Osteocyte (in vitro differentiated cells): ENCODE results near the gene ENO1. TPM values are rescaled to one million over a fixed set of nuclear protein-coding genes. Genes with fewer than 3 reads are reported as not detected.

Experiments
- DNase-seq: peaks from one replicate; pipeline ENCODE4 v3.0.0; 2021; ENCODE audit warnings: mixed read lengths; ENCODE audit not compliant: unreplicated experiment; ENCODE audit errors: extremely low spot score
- H3K27ac Mint-ChIP-seq: one replicate; pipeline ENCODE4 v1.8.0; 2021; ENCODE audit warnings: mild to moderate bottlenecking, mixed read lengths; ENCODE audit not compliant: unreplicated experiment
- H3K27me3 Mint-ChIP-seq: one replicate; pipeline ENCODE4 v1.8.0; 2021; ENCODE audit warnings: mixed read lengths; ENCODE audit not compliant: unreplicated experiment
- H3K36me3 Mint-ChIP-seq: one replicate; pipeline ENCODE4 v1.8.0; 2021; ENCODE audit warnings: mixed read lengths; ENCODE audit not compliant: unreplicated experiment
- H3K4me1 Mint-ChIP-seq: one replicate; pipeline ENCODE4 v1.8.0; 2021; ENCODE audit warnings: mixed read lengths; ENCODE audit not compliant: unreplicated experiment
- H3K4me3 Mint-ChIP-seq: one replicate; pipeline ENCODE4 v1.8.0; 2021; ENCODE audit warnings: mild to moderate bottlenecking, moderate library complexity, mixed read lengths; ENCODE audit not compliant: unreplicated experiment
- H3K9me3 Mint-ChIP-seq: one replicate; pipeline ENCODE4 v1.8.0; 2021; ENCODE audit warnings: mixed read lengths; ENCODE audit not compliant: unreplicated experiment
- CTCF ChIP-seq: fragments of 200-600 bp; sonication (generic); IDR thresholded peaks from 2 replicates; pipeline ENCODE4 v1.5.0; 2021; ENCODE audit warnings: antibody characterized with exemption, mild to moderate bottlenecking, moderate library complexity
- total RNA-seq: library from RNA; stranded (reverse); gene quantifications from 2 replicates; pipeline ENCODE4 v1.2.1, GENCODE V29; 2021

The ENO1 gene
- total RNA-seq, 1 donor from 2014 or later = 744 TPM

- TF ChIP-seq CTCF = no peak
- no peak for DNase-seq
- H3K9me3 Mint-ChIP-seq = no peaks in the 10 kb centered on the region
- no peak overlapping the region for H3K27ac Mint-ChIP-seq
- H3K27me3 Mint-ChIP-seq = no peaks in the 10 kb centered on the region
- H3K4me3 Mint-ChIP-seq = no peak overlapping the region
- no peaks in the 10 kb centered on the region for H3K36me3 Mint-ChIP-seq
- H3K4me1 Mint-ChIP-seq = peaks cover 24% of the 10 kb centered on the region
Observed at GRCh38 chr1:8915446-8915845, 37.0 kb upstream of the ENO1 start.

- TF ChIP-seq CTCF = no peak
- Mint-ChIP-seq H3K27ac (no peak overlapping the region), H3K36me3 (no peaks in the 10 kb centered on the region), H3K27me3 (no peaks in the 10 kb centered on the region), H3K4me3 (no peak overlapping the region), H3K9me3 (no peaks in the 10 kb centered on the region), H3K4me1 (peaks cover 28% of the 10 kb centered on the region)
- no peak for DNase-seq
Observed at GRCh38 chr1:8914466-8914865, 36.0 kb upstream of the ENO1 start.

GRCh38 chr1:8913457-8913856 is 35.0 kb upstream of the ENO1 start:
- Mint-ChIP-seq H3K27ac (no peak overlapping the region), H3K4me3 (no peak overlapping the region), H3K4me1 (peaks cover 29% of the 10 kb centered on the region), H3K27me3 (no peaks in the 10 kb centered on the region), H3K36me3 (no peaks in the 10 kb centered on the region), H3K9me3 (no peaks in the 10 kb centered on the region)
- TF ChIP-seq CTCF = no peak
- DNase-seq = no peak

GRCh38 chr1:8911416-8912309 is 33.2 kb upstream of the ENO1 start:
- H3K4me3 Mint-ChIP-seq = no peak overlapping the region
- H3K4me1 Mint-ChIP-seq = peaks cover 32% of the 10 kb centered on the region

More at GRCh38 chr1:8911416-8912309, 33.2 kb upstream of the ENO1 start:
- H3K27me3 Mint-ChIP-seq = no peaks in the 10 kb centered on the region
- DNase-seq = no peak
- peak overlapping the region; percentile 82 for H3K27ac Mint-ChIP-seq
- H3K9me3 Mint-ChIP-seq = no peaks in the 10 kb centered on the region
- no peaks in the 10 kb centered on the region for H3K36me3 Mint-ChIP-seq
- TF ChIP-seq CTCF = no peak
